ENCODE results near the gene MCF2L.

DNA sequence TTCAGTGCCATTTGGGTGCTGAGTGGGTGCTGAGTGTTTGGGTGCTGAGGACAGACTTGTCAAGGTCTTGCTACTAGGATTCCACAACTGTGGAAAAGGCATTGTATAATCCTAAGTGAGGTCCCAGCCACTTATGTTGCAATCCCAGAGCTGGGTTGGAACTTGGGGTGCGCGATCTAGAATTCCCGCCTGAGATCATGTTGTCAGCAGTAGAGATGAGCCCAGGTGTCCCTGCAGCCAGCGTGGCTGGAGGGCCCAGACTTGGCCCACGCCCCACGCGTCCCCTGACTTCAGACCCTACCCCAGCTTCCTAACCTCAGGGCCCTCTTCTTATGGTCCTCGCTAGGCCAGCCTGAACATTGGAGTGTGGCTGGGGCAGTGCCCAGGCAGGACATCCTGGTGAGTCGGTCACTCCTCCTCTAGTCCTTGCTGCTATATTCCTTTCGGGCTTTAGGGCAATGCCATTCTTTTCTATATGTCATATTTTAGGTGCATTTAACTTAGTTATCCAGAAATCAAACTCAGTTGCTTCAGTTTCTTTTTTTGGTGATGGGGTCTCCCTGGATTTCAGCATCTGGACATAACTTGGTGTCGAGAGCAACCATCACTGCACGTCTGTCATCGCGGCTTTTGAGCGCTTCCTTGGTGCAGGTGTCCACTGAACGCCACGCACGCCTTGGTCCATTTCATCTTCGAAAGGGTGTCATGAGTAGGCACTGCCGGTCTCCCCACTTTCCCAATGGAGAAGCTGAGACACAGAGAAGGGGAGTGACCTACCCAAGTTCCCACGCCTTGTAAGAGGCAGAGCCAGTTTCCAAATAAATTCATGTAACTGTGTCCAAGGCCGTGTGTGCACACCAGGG is 90.2 kb downstream of the MCF2L start:
- no peak for TF ChIP-seq POLR2A (IDR thresholded peaks at IDR 0.05)
- TF ChIP-seq, protein P1, sequence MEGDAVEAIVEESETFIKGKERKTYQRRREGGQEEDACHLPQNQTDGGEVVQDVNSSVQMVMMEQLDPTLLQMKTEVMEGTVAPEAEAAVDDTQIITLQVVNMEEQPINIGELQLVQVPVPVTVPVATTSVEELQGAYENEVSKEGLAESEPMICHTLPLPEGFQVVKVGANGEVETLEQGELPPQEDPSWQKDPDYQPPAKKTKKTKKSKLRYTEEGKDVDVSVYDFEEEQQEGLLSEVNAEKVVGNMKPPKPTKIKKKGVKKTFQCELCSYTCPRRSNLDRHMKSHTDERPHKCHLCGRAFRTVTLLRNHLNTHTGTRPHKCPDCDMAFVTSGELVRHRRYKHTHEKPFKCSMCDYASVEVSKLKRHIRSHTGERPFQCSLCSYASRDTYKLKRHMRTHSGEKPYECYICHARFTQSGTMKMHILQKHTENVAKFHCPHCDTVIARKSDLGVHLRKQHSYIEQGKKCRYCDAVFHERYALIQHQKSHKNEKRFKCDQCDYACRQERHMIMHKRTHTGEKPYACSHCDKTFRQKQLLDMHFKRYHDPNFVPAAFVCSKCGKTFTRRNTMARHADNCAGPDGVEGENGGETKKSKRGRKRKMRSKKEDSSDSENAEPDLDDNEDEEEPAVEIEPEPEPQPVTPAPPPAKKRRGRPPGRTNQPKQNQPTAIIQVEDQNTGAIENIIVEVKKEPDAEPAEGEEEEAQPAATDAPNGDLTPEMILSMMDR (IDR thresholded peaks at IDR 0.05), result no peak
